H9 (cell line): ENCODE measurements around the gene ITPK1. TPM values are rescaled to one million over a fixed set of nuclear protein-coding genes. Genes with fewer than 3 reads are reported as not detected.

ENCODE experiments used
- DNase-seq: peaks from one replicate; pipeline ENCODE4 v3.0.0-alpha.2; 2017
- H2AFZ ChIP-seq: one replicate; pipeline ENCODE4 v1.6.1; 2013; ENCODE audit warnings: mild to moderate bottlenecking, low read length, control low read depth, moderate library complexity
- H2AK5ac ChIP-seq: 2 replicates; pipeline ENCODE4 v1.6.1; 2013; ENCODE audit warnings: low read length, control low read depth, mixed read lengths; ENCODE audit not compliant: insufficient read length
- H2BK120ac ChIP-seq: one replicate; pipeline ENCODE4 v1.6.1; 2013; ENCODE audit warnings: low read depth, mild to moderate bottlenecking, low read length, control low read depth, inconsistent platforms; ENCODE audit not compliant: poor library complexity, severe bottlenecking
- H2BK12ac ChIP-seq: 2 replicates; pipeline ENCODE4 v1.6.1; 2013; ENCODE audit warnings: low read length, control low read depth, mixed read lengths, low read depth; ENCODE audit not compliant: insufficient read length
- H2BK15ac ChIP-seq: 2 replicates; pipeline ENCODE4 v1.6.1; 2013; ENCODE audit warnings: low read depth, low read length, control low read depth
- H2BK20ac ChIP-seq: one replicate; pipeline ENCODE4 v1.6.1; 2013; ENCODE audit warnings: low read depth, mild to moderate bottlenecking, low read length, control low read depth, inconsistent platforms; ENCODE audit not compliant: poor library complexity, severe bottlenecking
- H2BK5ac ChIP-seq: 2 replicates; pipeline ENCODE4 v1.6.1; 2013; ENCODE audit warnings: low read length, control low read depth, mixed read lengths; ENCODE audit not compliant: insufficient read length
- H3K14ac ChIP-seq: 2 replicates; pipeline ENCODE4 v1.6.1; 2013; ENCODE audit warnings: low read length, control low read depth; ENCODE audit not compliant: insufficient read depth
- H3K18ac ChIP-seq: 2 replicates; pipeline ENCODE4 v1.6.1; 2013; ENCODE audit warnings: low read depth, mild to moderate bottlenecking, mixed read lengths, low read length, control low read depth; ENCODE audit not compliant: insufficient read length
- H3K23ac ChIP-seq: 2 replicates; pipeline ENCODE4 v1.6.1; 2013; ENCODE audit warnings: low read length, control low read depth, mixed read lengths, low read depth; ENCODE audit not compliant: insufficient read length
- H3K23me2 ChIP-seq: 2 replicates; pipeline ENCODE4 v1.6.1; 2013; ENCODE audit warnings: low read depth, mild to moderate bottlenecking, mixed read lengths, low read length, control low read depth; ENCODE audit not compliant: insufficient read length, poor library complexity, severe bottlenecking
- H3K27ac ChIP-seq: 2 replicates; pipeline ENCODE4 v1.5.1; 2013; ENCODE audit warnings: low read length, control low read depth, mixed read lengths, low read depth; ENCODE audit not compliant: insufficient read length
- H3K27me3 ChIP-seq: 2 replicates; pipeline ENCODE4 v1.6.1; 2013; ENCODE audit warnings: low read length, control low read depth, inconsistent platforms; ENCODE audit not compliant: insufficient read depth
- H3K4ac ChIP-seq: 2 replicates; pipeline ENCODE4 v1.6.1; 2013; ENCODE audit warnings: low read depth, mild to moderate bottlenecking, control low read depth, inconsistent platforms, low read length, moderate library complexity
- H3K4me1 ChIP-seq: 2 replicates; pipeline ENCODE4 v1.6.1; 2013; ENCODE audit warnings: low read length, control low read depth, inconsistent platforms; ENCODE audit not compliant: insufficient read depth
- H3K4me2 ChIP-seq: 2 replicates; pipeline ENCODE4 v1.6.1; 2013; ENCODE audit warnings: low read length, control low read depth, mixed read lengths; ENCODE audit not compliant: insufficient read length, insufficient read depth
- H3K56ac ChIP-seq: 2 replicates; pipeline ENCODE4 v1.6.1; 2013; ENCODE audit warnings: low read depth, mild to moderate bottlenecking, mixed read lengths, low read length, control low read depth; ENCODE audit not compliant: insufficient read length
- H3K79me1 ChIP-seq: 2 replicates; pipeline ENCODE4 v1.6.1; 2013; ENCODE audit warnings: low read depth, mild to moderate bottlenecking, moderate library complexity, low read length, control low read depth, inconsistent platforms; ENCODE audit not compliant: insufficient read depth, poor library complexity, severe bottlenecking
- H3K79me2 ChIP-seq: 2 replicates; pipeline ENCODE4 v1.6.1; 2013; ENCODE audit warnings: low read length, control low read depth, inconsistent platforms; ENCODE audit not compliant: insufficient read depth
- H3K9ac ChIP-seq: 2 replicates; pipeline ENCODE4 v1.6.1; 2013; ENCODE audit warnings: low read length, control low read depth, mixed read lengths; ENCODE audit not compliant: insufficient read length; ENCODE audit errors: extremely low read depth
- H3K9me3 ChIP-seq: one replicate; pipeline ENCODE4 v1.6.1; 2013; ENCODE audit warnings: low read depth, low read length, inconsistent platforms; ENCODE audit not compliant: control insufficient read depth
- H3T11ph ChIP-seq: one replicate; pipeline ENCODE4 v1.6.1; 2013; ENCODE audit warnings: mild to moderate bottlenecking, low read length, control low read depth, inconsistent platforms
- H4K20me1 ChIP-seq: one replicate; pipeline ENCODE4 v1.6.1; 2013; ENCODE audit not compliant: control insufficient read depth, insufficient read length, insufficient read depth
- H4K5ac ChIP-seq: 2 replicates; pipeline ENCODE4 v1.6.1; 2013; ENCODE audit warnings: low read depth, mild to moderate bottlenecking, mixed read lengths, low read length, control low read depth; ENCODE audit not compliant: insufficient read length
- H4K8ac ChIP-seq: replicated peaks from 2 replicates; pipeline ENCODE4 v1.6.1; 2013; ENCODE audit warnings: low read length, control low read depth, mixed read lengths, low read depth; ENCODE audit not compliant: insufficient read length
- H4K91ac ChIP-seq: 2 replicates; pipeline ENCODE4 v1.6.1; 2013; ENCODE audit warnings: low read depth, mild to moderate bottlenecking, moderate library complexity, mixed read lengths, low read length, control low read depth; ENCODE audit not compliant: insufficient read length
- H3K27ac Mint-ChIP-seq, 3 experiments: 2 replicates in 2 of 3; 3 replicates in 1 of 3; pipeline ENCODE4 v1.8.0; 2020 to 2021; ENCODE audit warnings: mixed read lengths in 3 of 3, mild to moderate bottlenecking in 1 of 3, moderate library complexity in 1 of 3
- H3K27me3 Mint-ChIP-seq: 2 replicates; pipeline ENCODE4 v1.8.0; 2021; ENCODE audit warnings: low read depth, mild to moderate bottlenecking, moderate library complexity, mixed read lengths
- H3K36me3 Mint-ChIP-seq, 3 experiments: 2 replicates in 2 of 3; 3 replicates in 1 of 3; pipeline ENCODE4 v1.8.0; 2020 to 2021; ENCODE audit warnings: low read depth in 3 of 3, mixed read lengths in 3 of 3; ENCODE audit not compliant: insufficient read depth in 1 of 3
- H3K4me1 Mint-ChIP-seq, 2 experiments: 2 replicates each; pipeline ENCODE4 v1.8.0; 2020; ENCODE audit warnings: mixed read lengths in 2 of 2
- H3K4me3 Mint-ChIP-seq, 2 experiments: 2 replicates in 1 of 2; 3 replicates in 1 of 2; pipeline ENCODE4 v1.8.0; 2020 to 2021; ENCODE audit warnings: mild to moderate bottlenecking in 2 of 2, mixed read lengths in 2 of 2, moderate library complexity in 1 of 2
- H3K9me3 Mint-ChIP-seq, 2 experiments: 2 replicates in 1 of 2; 3 replicates in 1 of 2; pipeline ENCODE4 v1.8.0; 2020; ENCODE audit warnings: mild to moderate bottlenecking in 2 of 2, mixed read lengths in 2 of 2, moderate library complexity in 1 of 2
- WGBS: extraction: QIAGEN DNeasy Blood & Tissue Kit; methylation state at CpG from one replicate; pipeline ENCODE4 v1.1.7; 2013; ENCODE audit warnings: missing lambda C conversion rate, low lambda C conversion rate, mixed read lengths; ENCODE audit not compliant: insufficient read length; ENCODE audit errors: extremely low coverage; 5-methylcytosine and 5-hydroxymethylcytosine counted together
- total RNA-seq: library from RNA; stranded (reverse); gene quantifications from 2 replicates; pipeline ENCODE4 v1.2.1, GENCODE V29; 2021
- TF ChIP-seq, protein P1 (sequence below): fragments of 200-600 bp; sonication (generic); conservative IDR thresholded peaks from 3 replicates; pipeline ENCODE4 v1.8.0; 2021; ENCODE audit warnings: antibody characterized with exemption, mild to moderate bottlenecking

ITPK1 gene
- total RNA-seq, 1 experiment from 2014 or later = 92.7 TPM

DNA sequence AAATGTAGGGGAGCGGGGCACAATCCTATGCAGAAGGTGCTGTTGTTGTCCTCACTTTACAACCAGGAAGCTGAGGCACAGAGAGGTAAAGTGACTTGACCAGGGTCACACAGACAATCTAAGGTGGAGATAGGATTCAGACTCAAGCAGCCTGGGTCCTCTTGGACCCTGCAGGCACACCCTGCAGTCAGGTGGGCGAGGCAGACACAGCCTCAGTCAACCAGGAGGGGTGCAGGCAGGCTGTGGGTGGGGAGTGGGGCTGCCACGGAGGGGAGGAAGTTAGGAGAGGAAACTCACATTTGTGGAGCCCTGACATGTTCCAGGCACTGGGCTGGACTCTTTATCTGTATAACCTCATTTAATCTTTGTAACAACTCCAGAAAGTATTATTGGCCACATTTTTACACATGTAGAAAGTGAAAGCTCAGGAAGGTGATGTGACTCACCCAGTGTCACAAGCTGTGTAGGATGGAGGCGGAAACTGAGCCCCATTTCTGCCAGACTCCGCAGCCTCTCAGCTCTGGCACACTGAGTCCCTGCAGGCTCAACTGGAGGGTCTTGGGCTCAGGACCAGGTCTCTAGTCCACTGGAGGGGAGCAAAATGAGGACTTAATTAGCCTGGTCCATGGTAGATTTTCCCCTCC, 217.7 kb downstream of the ITPK1 start:
- Histone ChIP-seq H3K79me1 (no peaks in the 10 kb centered on the region), H2BK5ac (no peak overlapping the region), H2BK120ac (no peak overlapping the region), H3K4me1 (no peaks in the 10 kb centered on the region), H3K79me2 (no peaks in the 10 kb centered on the region), H3K4ac (no peak overlapping the region), H3K56ac (no peak overlapping the region), H3K23me2 (no peaks in the 10 kb centered on the region), H4K8ac (no peak overlapping the region), H3K14ac (no peak overlapping the region), H3K27me3 (peaks cover 4% of the 10 kb centered on the region; the same call in 1 of the 2 replicates), H2BK15ac (no peak overlapping the region), H3K18ac (no peak overlapping the region), H3K9me3 (no peaks in the 10 kb centered on the region), H2AK5ac (no peak overlapping the region), H3T11ph (no peak overlapping the region), H3K4me2 (no peak overlapping the region), H3K27ac (no peak overlapping the region), H3K9ac (no peak overlapping the region), H2BK12ac (no peak overlapping the region), H2AFZ (no peak overlapping the region), H3K23ac (no peak overlapping the region), H4K91ac (no peak overlapping the region), H4K20me1 (no peaks in the 10 kb centered on the region), H4K5ac (no peak overlapping the region), H2BK20ac (no peak overlapping the region)
- H3K27me3 Mint-ChIP-seq = peaks cover 22% of the 10 kb centered on the region
- H3K9me3 Mint-ChIP-seq = no peaks in the 10 kb centered on the region
- H3K4me1 Mint-ChIP-seq = peaks cover 8 to 12% of the 10 kb centered on the region in 2 experiments
- no peak overlapping the region for H3K27ac Mint-ChIP-seq
- DNase-seq = no peak
- TF ChIP-seq, protein P1, sequence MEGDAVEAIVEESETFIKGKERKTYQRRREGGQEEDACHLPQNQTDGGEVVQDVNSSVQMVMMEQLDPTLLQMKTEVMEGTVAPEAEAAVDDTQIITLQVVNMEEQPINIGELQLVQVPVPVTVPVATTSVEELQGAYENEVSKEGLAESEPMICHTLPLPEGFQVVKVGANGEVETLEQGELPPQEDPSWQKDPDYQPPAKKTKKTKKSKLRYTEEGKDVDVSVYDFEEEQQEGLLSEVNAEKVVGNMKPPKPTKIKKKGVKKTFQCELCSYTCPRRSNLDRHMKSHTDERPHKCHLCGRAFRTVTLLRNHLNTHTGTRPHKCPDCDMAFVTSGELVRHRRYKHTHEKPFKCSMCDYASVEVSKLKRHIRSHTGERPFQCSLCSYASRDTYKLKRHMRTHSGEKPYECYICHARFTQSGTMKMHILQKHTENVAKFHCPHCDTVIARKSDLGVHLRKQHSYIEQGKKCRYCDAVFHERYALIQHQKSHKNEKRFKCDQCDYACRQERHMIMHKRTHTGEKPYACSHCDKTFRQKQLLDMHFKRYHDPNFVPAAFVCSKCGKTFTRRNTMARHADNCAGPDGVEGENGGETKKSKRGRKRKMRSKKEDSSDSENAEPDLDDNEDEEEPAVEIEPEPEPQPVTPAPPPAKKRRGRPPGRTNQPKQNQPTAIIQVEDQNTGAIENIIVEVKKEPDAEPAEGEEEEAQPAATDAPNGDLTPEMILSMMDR = no peak
- no peaks in the 10 kb centered on the region for H3K36me3 Mint-ChIP-seq
- no peak overlapping the region for H3K4me3 Mint-ChIP-seq
- no CpG with 5 or more reads among the region's 5 CpGs for WGBS
